Keratinocyte (primary cell): ENCODE measurements around the gene PTPN13. TPM values are rescaled to one million over a fixed set of nuclear protein-coding genes. Genes with fewer than 3 reads are reported as not detected.

ENCODE experiments used
- DNase-seq: peaks from one replicate; pipeline ENCODE4 v3.0.0-alpha.2; 2011; ENCODE audit warnings: low read depth, missing footprints, low spot score
- FAIRE-seq: peaks from 2 replicates; lab custom pipeline; 2011; peaks lifted over from hg19 to GRCh38; lab: Jason Lieb, UNC
- H2AFZ ChIP-seq: 2 replicates; pipeline ENCODE4 v1.6.0; 2012; ENCODE audit warnings: low read length, control low read depth, inconsistent platforms; ENCODE audit not compliant: control insufficient read depth
- H3K27ac ChIP-seq: 2 replicates; pipeline ENCODE4 v1.5.1; 2011; ENCODE audit warnings: low read length; ENCODE audit not compliant: control insufficient read depth, insufficient read depth
- H3K27me3 ChIP-seq: 3 replicates; pipeline ENCODE4 v1.6.0; 2011; ENCODE audit warnings: low read length; ENCODE audit not compliant: control insufficient read depth, insufficient read depth; ENCODE audit errors: extremely low read depth
- H3K36me3 ChIP-seq, 2 experiments: 2 replicates in 1 of 2; 3 replicates in 1 of 2; pipeline ENCODE4 v1.5.1; 2011; ENCODE audit warnings: low read length in 2 of 2, mild to moderate bottlenecking in 1 of 2; ENCODE audit not compliant: control insufficient read depth in 2 of 2, insufficient read depth in 2 of 2; ENCODE audit errors: extremely low read depth in 1 of 2
- H3K4me1 ChIP-seq: 3 replicates; pipeline ENCODE4 v1.5.1; 2011; ENCODE audit warnings: low read length; ENCODE audit not compliant: control insufficient read depth, insufficient read depth; ENCODE audit errors: extremely low read depth
- H3K4me2 ChIP-seq: 3 replicates; pipeline ENCODE4 v1.6.0; 2011; ENCODE audit warnings: low read depth, low read length; ENCODE audit not compliant: control insufficient read depth, insufficient read depth; ENCODE audit errors: extremely low read depth
- H3K4me3 ChIP-seq, 3 experiments: fragments of 200-600 bp in 1 of 3; sonication (generic) in 1 of 3; 2 replicates in 2 of 3; 3 replicates in 1 of 3; pipeline ENCODE4 v1.5.1; 2011 to 2016; ENCODE audit warnings: low read length in 3 of 3, mild to moderate bottlenecking in 3 of 3, control low read depth in 2 of 3, inconsistent platforms in 1 of 3, low read depth in 1 of 3, mixed read lengths in 1 of 3, mixed run types in 1 of 3, moderate library complexity in 1 of 3; ENCODE audit not compliant: control insufficient read depth in 2 of 3, insufficient read depth in 2 of 3; ENCODE audit errors: extremely low read depth in 1 of 3
- H3K79me2 ChIP-seq: 2 replicates; pipeline ENCODE4 v1.6.0; 2012; ENCODE audit warnings: low read length; ENCODE audit not compliant: control insufficient read depth, insufficient read depth
- H3K9ac ChIP-seq: 3 replicates; pipeline ENCODE4 v1.6.0; 2011; ENCODE audit warnings: low read length; ENCODE audit not compliant: control insufficient read depth, insufficient read depth; ENCODE audit errors: extremely low read depth
- H3K9me1 ChIP-seq: 3 replicates; pipeline ENCODE4 v1.6.0; 2011; ENCODE audit warnings: low read length; ENCODE audit not compliant: control insufficient read depth, insufficient read depth; ENCODE audit errors: extremely low read depth
- H3K9me3 ChIP-seq: 2 replicates; pipeline ENCODE4 v1.5.1; 2012; ENCODE audit warnings: low read depth, low read length; ENCODE audit not compliant: control insufficient read depth
- H4K20me1 ChIP-seq: 3 replicates; pipeline ENCODE4 v1.6.0; 2011; ENCODE audit warnings: low read length; ENCODE audit not compliant: control insufficient read depth, insufficient read depth; ENCODE audit errors: extremely low read depth
- CTCF ChIP-seq, 3 experiments: IDR thresholded peaks in 1 of 3; conservative IDR thresholded peaks in 1 of 3; optimal IDR thresholded peaks in 1 of 3; 2 replicates in 2 of 3; 3 replicates in 1 of 3; pipeline versions ENCODE3 to v1.5.1; 2011; ENCODE audit warnings: low read length in 3 of 3, mild to moderate bottlenecking in 3 of 3, moderate library complexity in 2 of 3, control low read depth in 1 of 3, inconsistent platforms in 1 of 3; ENCODE audit not compliant: insufficient read depth in 2 of 3; ENCODE audit errors: extremely low read depth in 1 of 3
- EZH2 ChIP-seq: IDR thresholded peaks from one replicate; pipeline ENCODE4 v1.6.1; 2012; ENCODE audit warnings: inconsistent platforms, mild to moderate bottlenecking, low read length, moderate library complexity
- dilution Hi-C: fragments of 300-500 bp; cut with MboI; formaldehyde crosslinking; loops from one replicate; pipeline ENCODE4 v1.7.0; 2020; ENCODE audit warnings: low sequenced_read_pairs; ENCODE audit not compliant: extremely low pct_ligation_motif_present
- polyA plus RNA-seq, 5 experiments: library from polyadenylated mRNA; depleted of rRNA in 3 of 5; stranded (reverse) in 3 of 5; stranded (forward) in 1 of 5; unstranded in 1 of 5; fragments of >200 nt; gene quantifications; 1 replicate in 1 of 5; 2 replicates in 3 of 5; 3 replicates in 1 of 5; pipeline versions ENCODE4 v1.2.1 to v1.2.3, GENCODE V29; 2011 to 2012; ENCODE audit warnings: missing spikeins in 2 of 5, low read depth in 1 of 5, low replicate concordance in 1 of 5

PTPN13 gene
- polyA plus RNA-seq, 1 donor (not counting 4 experiments of a cell fraction or from before 2014, with no cell fraction given) = 37.6 TPM

- Histone ChIP-seq H3K79me2 (peaks cover 70% of the 10 kb centered on the region), H3K9ac (no peak overlapping the region), H3K9me3 (no peaks in the 10 kb centered on the region), H4K20me1 (no peaks in the 10 kb centered on the region), H3K27ac (no peak overlapping the region), H3K4me1 (no peaks in the 10 kb centered on the region), H3K4me3 (no peak overlapping the region), H3K9me1 (no peaks in the 10 kb centered on the region), H3K36me3 (peaks cover 0 to 2% of the 10 kb centered on the region in 2 experiments), H3K4me2 (no peak overlapping the region), H2AFZ (no peak overlapping the region), H3K27me3 (no peaks in the 10 kb centered on the region)
- dilution Hi-C loops = no loop called here
- DNase-seq (no peak), FAIRE-seq (no peak)
- no peak for TF ChIP-seq CTCF (optimal IDR thresholded peaks at IDR 0.05 in 1 of 3, IDR thresholded peaks at IDR 0.05 in 1 of 3, conservative IDR thresholded peaks at IDR 0.05 in 1 of 3; ENCODE audit: extremely low read depth in 1 of 3, insufficient read depth in 2 of 3, low read length in 3 of 3)
These were observed 32.0 kb downstream of the PTPN13 start for GRCh38 chr4:86626066-86626465.

DNA sequence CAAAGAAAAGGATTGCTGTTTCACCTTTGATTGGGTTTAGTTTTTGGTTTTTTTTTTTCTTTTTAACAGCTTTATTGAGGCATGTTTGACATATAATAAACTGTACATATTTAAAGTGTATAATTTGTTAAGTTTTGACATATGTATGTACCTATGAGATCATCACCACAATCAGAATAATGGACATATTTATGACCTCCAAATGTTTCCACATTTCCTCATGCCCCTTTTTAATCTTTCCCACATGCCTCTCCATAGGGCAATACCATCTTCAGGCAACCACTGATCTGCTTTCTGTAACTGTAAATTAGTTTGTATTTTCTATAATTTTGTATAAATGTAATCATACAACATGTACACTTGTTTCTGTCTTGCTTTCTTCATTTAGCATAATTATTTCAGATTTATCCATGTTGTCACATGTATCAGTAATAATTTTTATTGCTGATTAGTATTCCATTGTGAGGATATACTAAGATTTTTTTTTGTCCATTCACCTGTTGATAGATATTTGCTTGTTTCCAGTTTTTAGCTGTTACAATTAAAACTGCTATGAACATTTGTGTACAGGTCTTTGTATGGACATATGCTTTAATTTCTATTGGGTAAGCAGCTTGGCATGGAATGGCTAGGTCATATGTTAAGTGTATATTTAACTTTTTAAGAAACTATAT is 33.5 kb downstream of the PTPN13 start:
- no peak overlapping the region for H3K9ac ChIP-seq
- H3K4me2 ChIP-seq = no peak overlapping the region
- no peak overlapping the region for H3K4me3 ChIP-seq
- H2AFZ ChIP-seq = no peak overlapping the region
- no peaks in the 10 kb centered on the region for H3K9me1 ChIP-seq
- peaks cover 1% of the 10 kb centered on the region for H3K9me3 ChIP-seq
- H3K27me3 ChIP-seq = no peaks in the 10 kb centered on the region
- FAIRE-seq = no peak
- TF ChIP-seq CTCF (optimal IDR thresholded peaks at IDR 0.05 in 1 of 3, IDR thresholded peaks at IDR 0.05 in 1 of 3, conservative IDR thresholded peaks at IDR 0.05 in 1 of 3; ENCODE audit: extremely low read depth in 1 of 3, insufficient read depth in 2 of 3, low read length in 3 of 3) (no peak), EZH2 (no peak)
- peaks cover 2 to 3% of the 10 kb centered on the region in 2 experiments for H3K36me3 ChIP-seq
- no peaks in the 10 kb centered on the region for H4K20me1 ChIP-seq
- dilution Hi-C loops = no loop called here
- H3K27ac ChIP-seq = no peak overlapping the region
- DNase-seq = no peak
- H3K79me2 ChIP-seq = peaks cover 71% of the 10 kb centered on the region
- H3K4me1 ChIP-seq = no peaks in the 10 kb centered on the region
